Measurements from ENCODE around the gene PRKG2.
"Not testable (repeated sequence)": the region's sequence is repeated elsewhere in the genome, so short reads cannot be mapped to it uniquely, and the experiment has no call there.

The PRKG2 gene

GRCh38 chr4:81214881-81215868 lies at the start of gene PRKG2:
TSS of gene PRKG2 (minus strand) at chr4:81215222. CDS start at chr4:81205047, 10,175 bp downstream.
- in situ Hi-C loops (cut with HindIII; ENCODE audit: low sequenced_read_pairs) = no loop called here

GRCh38 chr4:81260443-81261101 lies 45.5 kb upstream of the PRKG2 start:
- in situ Hi-C loops (cut with HindIII; ENCODE audit: low sequenced_read_pairs) = no loop called here

GRCh38 chr4:81258841-81259550 lies 44.0 kb upstream of the PRKG2 start:
- in situ Hi-C loops (cut with HindIII; ENCODE audit: low sequenced_read_pairs) = no loop called here

- in situ Hi-C loops (cut with HindIII; ENCODE audit: low sequenced_read_pairs) = no loop called here
These were observed 42.8 kb upstream of the PRKG2 start for GRCh38 chr4:81257816-81258215.

GRCh38 chr4:81257021-81257420 lies 42.0 kb upstream of the PRKG2 start:
- in situ Hi-C loops (cut with HindIII; ENCODE audit: low sequenced_read_pairs) = no loop called here

GRCh38 chr4:81256059-81256970 lies 41.3 kb upstream of the PRKG2 start:
- in situ Hi-C loops (cut with HindIII; ENCODE audit: low sequenced_read_pairs) = no loop called here

- in situ Hi-C loops (cut with HindIII; ENCODE audit: low sequenced_read_pairs) = no loop called here
These were observed 40.5 kb upstream of the PRKG2 start for GRCh38 chr4:81255524-81255923.

GRCh38 chr4:81250430-81250829 lies 35.4 kb upstream of the PRKG2 start:
- in situ Hi-C loops (cut with HindIII; ENCODE audit: low sequenced_read_pairs) = no loop called here

- in situ Hi-C loops (cut with HindIII; ENCODE audit: low sequenced_read_pairs) = no loop called here
These were observed 30.4 kb upstream of the PRKG2 start for GRCh38 chr4:81245218-81246009.

- in situ Hi-C loops (cut with HindIII; ENCODE audit: low sequenced_read_pairs) = no loop called here
These were observed 22.8 kb upstream of the PRKG2 start for GRCh38 chr4:81237791-81238190.

GRCh38 chr4:81235982-81236749 lies 21.1 kb upstream of the PRKG2 start:
- in situ Hi-C loops (cut with HindIII; ENCODE audit: low sequenced_read_pairs) = no loop called here

- in situ Hi-C loops (cut with HindIII; ENCODE audit: low sequenced_read_pairs) = no loop called here
These were observed 12.9 kb upstream of the PRKG2 start for GRCh38 chr4:81227968-81228367.

- in situ Hi-C loops (cut with HindIII; ENCODE audit: low sequenced_read_pairs) = no loop called here
These were observed 12.1 kb upstream of the PRKG2 start for GRCh38 chr4:81227138-81227537.

GRCh38 chr4:81225252-81225651 lies 10.2 kb upstream of the PRKG2 start:
- in situ Hi-C loops (cut with HindIII; ENCODE audit: low sequenced_read_pairs) = no loop called here

GRCh38 chr4:81222082-81222472 lies 7.1 kb upstream of the PRKG2 start:
- in situ Hi-C loops (cut with HindIII; ENCODE audit: low sequenced_read_pairs) = not testable (repeated sequence)

- in situ Hi-C loops (cut with HindIII; ENCODE audit: low sequenced_read_pairs) = no loop called here
These were observed 6.5 kb upstream of the PRKG2 start for GRCh38 chr4:81221303-81222081.

GRCh38 chr4:81220271-81220670 lies 5.2 kb upstream of the PRKG2 start:
- in situ Hi-C loops (cut with HindIII; ENCODE audit: low sequenced_read_pairs) = no loop called here

- in situ Hi-C loops (cut with HindIII; ENCODE audit: low sequenced_read_pairs) = no loop called here
These were observed 3.2 kb upstream of the PRKG2 start for GRCh38 chr4:81218206-81218605.
